H9 (cell line): ENCODE results near the gene IQCE. TPM values are rescaled to one million over a fixed set of nuclear protein-coding genes. Genes with fewer than 3 reads are reported as not detected.

ENCODE experiments used
- DNase-seq: peaks from one replicate; pipeline ENCODE4 v3.0.0-alpha.2; 2017
- H2AFZ ChIP-seq: one replicate; pipeline ENCODE4 v1.6.1; 2013; ENCODE audit warnings: mild to moderate bottlenecking, low read length, control low read depth, moderate library complexity
- H2AK5ac ChIP-seq: 2 replicates; pipeline ENCODE4 v1.6.1; 2013; ENCODE audit warnings: low read length, control low read depth, mixed read lengths; ENCODE audit not compliant: insufficient read length
- H2BK120ac ChIP-seq: one replicate; pipeline ENCODE4 v1.6.1; 2013; ENCODE audit warnings: low read depth, mild to moderate bottlenecking, low read length, control low read depth, inconsistent platforms; ENCODE audit not compliant: poor library complexity, severe bottlenecking
- H2BK12ac ChIP-seq: 2 replicates; pipeline ENCODE4 v1.6.1; 2013; ENCODE audit warnings: low read length, control low read depth, mixed read lengths, low read depth; ENCODE audit not compliant: insufficient read length
- H2BK15ac ChIP-seq: 2 replicates; pipeline ENCODE4 v1.6.1; 2013; ENCODE audit warnings: low read depth, low read length, control low read depth
- H2BK20ac ChIP-seq: one replicate; pipeline ENCODE4 v1.6.1; 2013; ENCODE audit warnings: low read depth, mild to moderate bottlenecking, low read length, control low read depth, inconsistent platforms; ENCODE audit not compliant: poor library complexity, severe bottlenecking
- H2BK5ac ChIP-seq: 2 replicates; pipeline ENCODE4 v1.6.1; 2013; ENCODE audit warnings: low read length, control low read depth, mixed read lengths; ENCODE audit not compliant: insufficient read length
- H3K14ac ChIP-seq: 2 replicates; pipeline ENCODE4 v1.6.1; 2013; ENCODE audit warnings: low read length, control low read depth; ENCODE audit not compliant: insufficient read depth
- H3K18ac ChIP-seq: 2 replicates; pipeline ENCODE4 v1.6.1; 2013; ENCODE audit warnings: low read depth, mild to moderate bottlenecking, mixed read lengths, low read length, control low read depth; ENCODE audit not compliant: insufficient read length
- H3K23ac ChIP-seq: 2 replicates; pipeline ENCODE4 v1.6.1; 2013; ENCODE audit warnings: low read length, control low read depth, mixed read lengths, low read depth; ENCODE audit not compliant: insufficient read length
- H3K23me2 ChIP-seq: 2 replicates; pipeline ENCODE4 v1.6.1; 2013; ENCODE audit warnings: low read depth, mild to moderate bottlenecking, mixed read lengths, low read length, control low read depth; ENCODE audit not compliant: insufficient read length, poor library complexity, severe bottlenecking
- H3K27ac ChIP-seq: 2 replicates; pipeline ENCODE4 v1.5.1; 2013; ENCODE audit warnings: low read length, control low read depth, mixed read lengths, low read depth; ENCODE audit not compliant: insufficient read length
- H3K27me3 ChIP-seq: 2 replicates; pipeline ENCODE4 v1.6.1; 2013; ENCODE audit warnings: low read length, control low read depth, inconsistent platforms; ENCODE audit not compliant: insufficient read depth
- H3K4ac ChIP-seq: 2 replicates; pipeline ENCODE4 v1.6.1; 2013; ENCODE audit warnings: low read depth, mild to moderate bottlenecking, control low read depth, inconsistent platforms, low read length, moderate library complexity
- H3K4me1 ChIP-seq: 2 replicates; pipeline ENCODE4 v1.6.1; 2013; ENCODE audit warnings: low read length, control low read depth, inconsistent platforms; ENCODE audit not compliant: insufficient read depth
- H3K4me2 ChIP-seq: 2 replicates; pipeline ENCODE4 v1.6.1; 2013; ENCODE audit warnings: low read length, control low read depth, mixed read lengths; ENCODE audit not compliant: insufficient read length, insufficient read depth
- H3K56ac ChIP-seq: 2 replicates; pipeline ENCODE4 v1.6.1; 2013; ENCODE audit warnings: low read depth, mild to moderate bottlenecking, mixed read lengths, low read length, control low read depth; ENCODE audit not compliant: insufficient read length
- H3K79me1 ChIP-seq: 2 replicates; pipeline ENCODE4 v1.6.1; 2013; ENCODE audit warnings: low read depth, mild to moderate bottlenecking, moderate library complexity, low read length, control low read depth, inconsistent platforms; ENCODE audit not compliant: insufficient read depth, poor library complexity, severe bottlenecking
- H3K79me2 ChIP-seq: 2 replicates; pipeline ENCODE4 v1.6.1; 2013; ENCODE audit warnings: low read length, control low read depth, inconsistent platforms; ENCODE audit not compliant: insufficient read depth
- H3K9ac ChIP-seq: 2 replicates; pipeline ENCODE4 v1.6.1; 2013; ENCODE audit warnings: low read length, control low read depth, mixed read lengths; ENCODE audit not compliant: insufficient read length; ENCODE audit errors: extremely low read depth
- H3K9me3 ChIP-seq: one replicate; pipeline ENCODE4 v1.6.1; 2013; ENCODE audit warnings: low read depth, low read length, inconsistent platforms; ENCODE audit not compliant: control insufficient read depth
- H3T11ph ChIP-seq: one replicate; pipeline ENCODE4 v1.6.1; 2013; ENCODE audit warnings: mild to moderate bottlenecking, low read length, control low read depth, inconsistent platforms
- H4K20me1 ChIP-seq: one replicate; pipeline ENCODE4 v1.6.1; 2013; ENCODE audit not compliant: control insufficient read depth, insufficient read length, insufficient read depth
- H4K5ac ChIP-seq: 2 replicates; pipeline ENCODE4 v1.6.1; 2013; ENCODE audit warnings: low read depth, mild to moderate bottlenecking, mixed read lengths, low read length, control low read depth; ENCODE audit not compliant: insufficient read length
- H4K8ac ChIP-seq: replicated peaks from 2 replicates; pipeline ENCODE4 v1.6.1; 2013; ENCODE audit warnings: low read length, control low read depth, mixed read lengths, low read depth; ENCODE audit not compliant: insufficient read length
- H4K91ac ChIP-seq: 2 replicates; pipeline ENCODE4 v1.6.1; 2013; ENCODE audit warnings: low read depth, mild to moderate bottlenecking, moderate library complexity, mixed read lengths, low read length, control low read depth; ENCODE audit not compliant: insufficient read length
- H3K27ac Mint-ChIP-seq, 3 experiments: 2 replicates in 2 of 3; 3 replicates in 1 of 3; pipeline ENCODE4 v1.8.0; 2020 to 2021; ENCODE audit warnings: mixed read lengths in 3 of 3, mild to moderate bottlenecking in 1 of 3, moderate library complexity in 1 of 3
- H3K27me3 Mint-ChIP-seq: 2 replicates; pipeline ENCODE4 v1.8.0; 2021; ENCODE audit warnings: low read depth, mild to moderate bottlenecking, moderate library complexity, mixed read lengths
- H3K36me3 Mint-ChIP-seq, 3 experiments: 2 replicates in 2 of 3; 3 replicates in 1 of 3; pipeline ENCODE4 v1.8.0; 2020 to 2021; ENCODE audit warnings: low read depth in 3 of 3, mixed read lengths in 3 of 3; ENCODE audit not compliant: insufficient read depth in 1 of 3
- H3K4me1 Mint-ChIP-seq, 2 experiments: 2 replicates each; pipeline ENCODE4 v1.8.0; 2020; ENCODE audit warnings: mixed read lengths in 2 of 2
- H3K4me3 Mint-ChIP-seq, 2 experiments: 2 replicates in 1 of 2; 3 replicates in 1 of 2; pipeline ENCODE4 v1.8.0; 2020 to 2021; ENCODE audit warnings: mild to moderate bottlenecking in 2 of 2, mixed read lengths in 2 of 2, moderate library complexity in 1 of 2
- H3K9me3 Mint-ChIP-seq, 2 experiments: 2 replicates in 1 of 2; 3 replicates in 1 of 2; pipeline ENCODE4 v1.8.0; 2020; ENCODE audit warnings: mild to moderate bottlenecking in 2 of 2, mixed read lengths in 2 of 2, moderate library complexity in 1 of 2
- CTCF ChIP-seq: fragments of 200-600 bp; sonication (generic); conservative IDR thresholded peaks from 3 replicates; pipeline ENCODE4 v1.8.0; 2021; ENCODE audit warnings: antibody characterized with exemption, mild to moderate bottlenecking
- WGBS: extraction: QIAGEN DNeasy Blood & Tissue Kit; methylation state at CpG from one replicate; pipeline ENCODE4 v1.1.7; 2013; ENCODE audit warnings: missing lambda C conversion rate, low lambda C conversion rate, mixed read lengths; ENCODE audit not compliant: insufficient read length; ENCODE audit errors: extremely low coverage; 5-methylcytosine and 5-hydroxymethylcytosine counted together
- total RNA-seq: library from RNA; stranded (reverse); gene quantifications from 2 replicates; pipeline ENCODE4 v1.2.1, GENCODE V29; 2021

IQCE gene
- total RNA-seq, 1 experiment from 2014 or later = 7.0 TPM

- Mint-ChIP-seq H3K9me3 (no peaks in the 10 kb centered on the region), H3K4me1 (peaks cover 14 to 26% of the 10 kb centered on the region in 2 experiments), H3K27ac (no peak overlapping the region), H3K27me3 (no peaks in the 10 kb centered on the region), H3K36me3 (peaks cover 19 to 27% (median 24%) of the 10 kb centered on the region in 3 experiments; a peak in 6 of 7 replicates), H3K4me3 (no peak overlapping the region)
- no peaks in the 10 kb centered on the region for H3K23me2 ChIP-seq
- no peak overlapping the region for H2AFZ ChIP-seq
- WGBS = no CpG with 5 or more reads among the region's 15 CpGs
- H4K5ac ChIP-seq = no peak overlapping the region
- peaks cover 3% of the 10 kb centered on the region for H3K79me1 ChIP-seq
- H4K8ac ChIP-seq = no peak overlapping the region
- no peaks in the 10 kb centered on the region; the same call in 1 of the 2 replicates for H3K79me2 ChIP-seq
- H2BK20ac ChIP-seq = no peak overlapping the region
- H3T11ph ChIP-seq = no peak overlapping the region
- no peak overlapping the region for H3K56ac ChIP-seq
- no peak overlapping the region for H3K18ac ChIP-seq
- H4K91ac ChIP-seq = no peak overlapping the region
- no peak overlapping the region for H2BK5ac ChIP-seq
- H3K9me3 ChIP-seq = no peaks in the 10 kb centered on the region
- H2AK5ac ChIP-seq = no peak overlapping the region
- H2BK15ac ChIP-seq = no peak overlapping the region
- no peak overlapping the region for H3K9ac ChIP-seq
- H4K20me1 ChIP-seq = no peaks in the 10 kb centered on the region
- H2BK12ac ChIP-seq = no peak overlapping the region
- H2BK120ac ChIP-seq = no peak overlapping the region
- H3K14ac ChIP-seq = no peak overlapping the region; the same call in 1 of the 2 replicates
- no peak overlapping the region for H3K27ac ChIP-seq
- DNase-seq = no peak
- no peak overlapping the region for H3K4ac ChIP-seq
- no peak overlapping the region for H3K4me2 ChIP-seq
- TF ChIP-seq CTCF = no peak
- H3K4me1 ChIP-seq = peaks cover 3% of the 10 kb centered on the region; the same call in 1 of the 2 replicates
- no peak overlapping the region for H3K23ac ChIP-seq
- H3K27me3 ChIP-seq = no peaks in the 10 kb centered on the region
Observed at GRCh38 chr7:2647594-2648172, 88.9 kb downstream of the IQCE start.
